CD4-positive, alpha-beta T cell treated with Interleukin-17A for 4 hours (primary cell): ENCODE data around the gene KCNIP2.

Experiments
- DNase-seq: peaks from one replicate; pipeline ENCODE4 v3.0.0-alpha.2; 2020; ENCODE audit warnings: mixed read lengths

Gene KCNIP2

DNA sequence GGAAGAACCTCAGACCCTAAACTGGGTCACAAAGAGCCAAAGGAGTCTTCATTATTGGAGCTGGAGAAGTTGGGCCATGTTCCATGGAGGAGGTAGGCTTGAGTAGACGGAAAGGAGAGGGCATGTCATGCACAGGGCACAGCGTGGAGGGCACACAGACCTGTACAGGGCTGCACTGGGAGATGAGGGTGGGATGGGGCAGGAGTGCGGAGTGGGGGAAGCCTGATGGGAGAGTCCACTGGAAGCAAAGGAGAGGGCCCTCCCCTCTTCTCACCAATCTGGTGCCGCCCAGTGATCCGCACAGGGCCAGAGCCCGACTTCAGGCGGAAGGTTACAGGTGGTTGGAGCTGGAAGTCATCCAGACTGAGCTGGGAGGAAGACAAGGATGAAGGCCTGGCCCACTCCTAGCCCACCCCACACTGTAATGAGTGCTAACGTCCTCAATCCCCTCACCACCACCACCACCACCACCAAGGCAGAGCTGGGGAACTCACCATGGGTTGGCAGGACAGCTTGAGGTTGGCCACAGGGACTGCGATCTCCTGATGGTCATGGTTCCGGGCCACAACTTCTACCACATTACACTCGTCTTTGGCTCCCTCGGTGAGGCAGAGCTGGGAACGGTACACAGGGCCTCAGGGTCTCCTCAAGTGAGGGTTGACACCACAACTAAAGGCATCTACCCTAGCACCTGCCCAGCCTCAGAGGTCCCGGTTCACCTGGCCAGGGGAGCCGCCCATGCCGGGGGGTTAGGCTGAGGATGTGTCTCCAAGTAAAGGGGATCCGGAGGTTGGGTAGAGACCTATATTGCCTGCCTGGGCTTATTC lies 61.4 kb downstream of the KCNIP2 start:
- DNase-seq = no peak

- DNase-seq = no peak
Observed at GRCh38 chr10:101781655-101781983, 62.0 kb downstream of the KCNIP2 start.

DNA sequence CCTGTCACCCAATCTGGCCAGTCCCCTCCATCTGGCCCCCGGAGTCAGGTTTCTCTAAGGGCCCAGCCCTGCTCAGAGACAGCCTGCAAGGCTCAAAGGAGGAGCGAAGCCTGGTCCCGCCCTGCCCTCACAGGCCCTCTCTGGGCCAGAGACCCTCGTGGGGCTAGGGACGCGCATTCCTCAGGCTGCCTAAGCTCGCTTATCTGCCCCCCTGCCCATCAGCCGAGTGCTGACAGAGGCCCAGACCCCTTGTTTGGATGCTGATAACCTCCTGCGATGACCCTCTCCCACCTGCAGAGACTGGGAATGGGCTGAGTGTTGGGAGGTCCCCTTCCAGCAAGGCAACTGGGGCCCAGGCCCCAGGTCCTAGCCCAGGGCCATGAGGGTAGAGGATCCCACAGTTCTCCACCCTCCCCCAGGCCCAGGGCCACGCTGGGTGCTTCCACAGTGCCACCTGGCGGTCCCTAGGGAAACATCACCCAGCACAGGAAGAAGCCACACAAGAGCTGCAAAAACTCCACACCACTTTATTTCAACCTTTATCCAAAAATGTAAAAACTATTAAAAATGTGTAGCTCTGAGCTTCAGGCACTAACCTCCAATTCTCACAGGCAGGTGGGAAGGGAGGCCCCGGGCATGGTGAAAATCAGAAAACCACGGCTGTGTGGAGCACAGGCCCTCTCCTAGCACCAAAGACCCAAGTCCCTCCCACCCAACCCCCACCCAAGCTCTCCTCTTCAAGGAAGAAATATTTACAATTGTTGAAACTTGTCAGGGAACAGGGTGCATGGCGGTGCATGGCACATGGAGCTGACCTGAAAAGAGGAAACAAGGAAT lies 62.6 kb downstream of the KCNIP2 start:
- peak; percentile 78 for DNase-seq

GRCh38 chr10:101780187-101780817 lies 63.3 kb downstream of the KCNIP2 start:
- no peak for DNase-seq

DNA sequence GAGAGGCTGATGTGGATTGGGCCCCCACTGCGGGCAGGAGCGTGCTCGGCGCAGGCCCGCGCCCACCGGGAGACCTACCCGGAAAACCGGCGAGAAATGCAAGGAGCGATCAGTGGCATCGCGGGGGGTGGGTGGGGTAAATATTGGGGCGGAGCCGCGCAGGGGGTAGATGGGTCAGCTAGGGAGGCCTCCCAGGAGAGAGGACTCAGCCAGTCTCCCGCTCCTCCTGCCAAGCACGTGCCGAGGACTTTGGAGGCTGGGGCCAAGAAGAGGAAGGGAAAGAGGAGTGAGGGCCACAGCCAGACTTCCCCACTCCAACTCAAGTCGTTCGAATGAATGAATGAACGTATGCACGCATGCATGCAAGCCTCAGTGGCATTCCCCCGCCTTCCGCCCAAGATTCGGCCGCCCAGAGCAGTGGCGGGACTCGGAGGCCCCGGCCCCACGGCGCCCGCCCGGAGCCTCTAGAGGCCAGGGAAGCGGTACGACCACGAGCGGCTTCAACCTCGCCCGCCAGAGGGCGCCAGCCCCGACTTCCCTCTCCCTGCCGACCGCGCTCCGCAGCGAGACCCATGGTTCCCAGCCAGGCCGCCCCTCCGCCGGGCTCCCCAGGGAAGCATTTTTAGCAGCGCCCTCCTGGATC lies 63.9 kb downstream of the KCNIP2 start:
- peak; percentile 92 for DNase-seq

DNA sequence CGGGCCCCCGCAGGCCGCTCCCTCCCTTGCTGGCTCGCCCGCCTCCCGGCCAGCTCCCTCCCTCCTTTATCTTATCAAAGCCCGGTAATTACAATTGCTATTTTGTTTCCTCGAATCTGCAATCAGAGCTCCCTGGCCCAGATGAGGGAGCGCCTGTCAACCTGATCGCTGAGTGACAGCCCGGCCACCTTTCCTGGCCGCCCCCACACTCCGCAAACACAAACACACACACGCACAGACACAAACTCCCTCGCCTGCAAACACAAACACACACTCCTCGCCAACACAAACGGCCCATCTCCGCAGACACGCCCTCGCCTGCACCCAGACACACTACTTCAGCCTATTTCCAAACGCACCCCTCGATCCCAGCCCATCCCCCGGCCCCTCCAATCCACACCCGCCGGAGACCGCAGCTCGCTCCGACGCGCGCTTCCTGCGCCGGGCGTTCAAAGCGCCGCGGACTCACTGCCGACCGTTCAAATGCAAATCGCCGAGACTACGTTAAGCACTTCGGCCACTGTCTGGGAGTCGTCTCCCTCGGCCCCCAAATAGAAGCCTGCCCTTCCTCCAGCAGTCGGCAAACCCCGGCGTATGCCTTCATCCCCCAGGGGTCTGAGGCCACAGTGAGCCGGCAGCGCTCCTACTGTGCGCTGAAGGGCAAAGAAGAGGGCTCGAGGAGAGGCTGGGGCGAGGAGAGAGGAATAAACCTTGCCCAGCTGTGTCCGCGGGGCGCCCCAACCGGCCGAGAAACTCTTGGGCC lies 64.6 kb downstream of the KCNIP2 start:
- peak; percentile 33 for DNase-seq

- DNase-seq = no peak
Observed at GRCh38 chr10:101778151-101778780, 65.3 kb downstream of the KCNIP2 start.

GRCh38 chr10:101777619-101778145 lies 65.9 kb downstream of the KCNIP2 start:
- DNase-seq = no peak

DNA sequence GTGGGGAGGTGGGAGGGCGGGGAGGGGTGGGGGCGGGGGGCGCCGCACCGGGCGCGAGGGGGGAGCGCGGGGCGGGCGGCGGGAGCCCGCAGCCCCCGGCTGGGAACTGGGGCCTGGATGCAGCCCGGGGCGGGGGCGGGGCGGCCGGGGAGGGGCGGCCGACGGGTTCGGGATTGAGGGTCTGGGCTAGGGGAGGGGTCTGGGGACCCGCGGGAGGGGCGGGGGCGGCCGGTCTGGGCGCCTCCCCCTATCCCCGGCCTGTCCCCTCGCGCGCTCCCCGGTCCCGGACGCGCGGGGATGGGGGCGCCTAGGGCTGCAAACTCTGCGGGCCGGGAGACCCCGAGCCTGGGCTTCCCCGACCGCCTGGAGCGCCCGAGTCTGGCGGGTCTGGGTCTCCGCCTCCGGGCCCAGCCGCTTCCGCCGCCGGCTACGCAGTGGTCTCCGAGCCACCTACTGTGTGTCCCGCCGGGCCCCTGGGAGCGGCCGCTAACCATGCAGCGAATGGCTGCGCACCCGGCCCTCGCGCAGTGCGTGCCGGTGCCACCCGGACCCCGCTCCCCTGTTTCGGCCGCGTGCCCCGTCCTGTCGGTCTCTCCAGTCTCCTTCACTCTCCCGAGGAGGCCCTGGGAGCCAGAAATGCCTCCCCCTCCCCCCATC lies 67.3 kb downstream of the KCNIP2 start:
- no peak for DNase-seq
